HG03558 (cell line): ENCODE results near the gene CAPZA1.
"Not testable (repeated sequence)": the region's sequence is repeated elsewhere in the genome, so short reads cannot be mapped to it uniquely, and the experiment has no call there.

ENCODE experiments used
- ATAC-seq: cut with Tn5 transposase; IDR thresholded peaks from one replicate; pipeline ENCODE4 v1.9.1; 2021; ENCODE audit warnings: moderate number of reproducible peaks; ENCODE audit not compliant: unreplicated experiment; ENCODE audit errors: extremely low read depth

Gene CAPZA1

GRCh38 chr1:112619518-112620376, at the start of gene CAPZA1:
Gene CAPZA1, plus strand, starts transcription at chr1:112619832. Its CDS starts 13 bp downstream, at chr1:112619845.
- peak; percentile 48 for ATAC-seq

- ATAC-seq: no peak
These were observed 44.4 kb upstream of the CAPZA1 start for GRCh38 chr1:112575154-112575804.

- no peak for ATAC-seq
These were observed 43.4 kb upstream of the CAPZA1 start for GRCh38 chr1:112576240-112576639.

GRCh38 chr1:112579801-112580510, 39.7 kb upstream of the CAPZA1 start:
- no peak for ATAC-seq

GRCh38 chr1:112581586-112582192, 37.9 kb upstream of the CAPZA1 start:
- no peak for ATAC-seq

GRCh38 chr1:112583366-112583765, 36.3 kb upstream of the CAPZA1 start:
- no peak for ATAC-seq

- no peak for ATAC-seq
These were observed 29.9 kb upstream of the CAPZA1 start for GRCh38 chr1:112589766-112590165.

- no peak for ATAC-seq
These were observed 25.3 kb upstream of the CAPZA1 start for GRCh38 chr1:112594208-112594876.

GRCh38 chr1:112599477-112599876, 20.2 kb upstream of the CAPZA1 start:
- no peak for ATAC-seq

- no peak for ATAC-seq
These were observed 16.6 kb upstream of the CAPZA1 start for GRCh38 chr1:112603012-112603411.

GRCh38 chr1:112603541-112603940, 16.1 kb upstream of the CAPZA1 start:
- no peak for ATAC-seq

GRCh38 chr1:112605633-112606327, 13.9 kb upstream of the CAPZA1 start:
- no peak for ATAC-seq

- no peak for ATAC-seq
These were observed 5.1 kb upstream of the CAPZA1 start for GRCh38 chr1:112614460-112615065.

- ATAC-seq: no peak
These were observed 1.4 kb upstream of the CAPZA1 start for GRCh38 chr1:112618114-112618720.

GRCh38 chr1:112618721-112619517, 713 bp upstream of the CAPZA1 start, which contains the start of gene ST7L:
Gene ST7L, minus strand, starts transcription at chr1:112619141. Its CDS starts 28 bp downstream, at chr1:112619113.
- ATAC-seq: no peak

- no peak for ATAC-seq
These were observed 704 bp downstream of the CAPZA1 start for GRCh38 chr1:112620377-112620695.

GRCh38 chr1:112624493-112624892, 4.9 kb downstream of the CAPZA1 start:
- ATAC-seq: not testable (repeated sequence)

- no peak for ATAC-seq
These were observed 6.1 kb downstream of the CAPZA1 start for GRCh38 chr1:112625696-112626095.
